OCI-LY7 (cell line): Measurements from ENCODE around the gene SERTAD3. TPM values are rescaled to one million over a fixed set of nuclear protein-coding genes. Genes with fewer than 3 reads are reported as not detected.
"Not testable (repeated sequence)": the region's sequence is repeated elsewhere in the genome, so short reads cannot be mapped to it uniquely, and the experiment has no call there.

ENCODE experiments used
- BruUV-seq: library from RNA; stranded (reverse); fragments of 400-500 nt; replicated peaks from 2 replicates; lab custom pipeline; 2021; lab: Mats Ljungman, UMichigan
- CTCF ChIA-PET: fragments of 300-600 bp; sonication (Branson Sonifier 250); formaldehyde crosslinking; loops from one replicate; lab custom pipeline; 2022; ENCODE audit warnings: antibody characterized with exemption; ENCODE audit not compliant: unreplicated experiment; lab: Charles Lee
- POLR2A ChIA-PET: fragments of 300-600 bp; sonication (Branson Sonifier 250); formaldehyde crosslinking; loops from one replicate; lab custom pipeline; 2022; ENCODE audit warnings: antibody characterized with exemption; lab: Charles Lee
- DNase-seq: peaks from one replicate; pipeline ENCODE4 v3.0.0-alpha.2; 2015; ENCODE audit warnings: low spot score
- H2AFZ ChIP-seq: fragments of 200-600 bp; sonication (generic), shearing (Covaris generic); 2 replicates; pipeline ENCODE4 v1.6.1; 2014; ENCODE audit warnings: mild to moderate bottlenecking, antibody characterized with exemption, low read length, moderate library complexity
- H3K27ac ChIP-seq: fragments of 200-600 bp; sonication (generic); 2 replicates; pipeline ENCODE4 v1.5.1; 2014; ENCODE audit warnings: mixed run types, low read depth, mild to moderate bottlenecking, moderate library complexity, low read length, inconsistent platforms; ENCODE audit not compliant: poor library complexity, severe bottlenecking
- H3K36me3 ChIP-seq: fragments of 200-600 bp; sonication (generic); 2 replicates; pipeline ENCODE4 v1.6.1; 2014; ENCODE audit warnings: mild to moderate bottlenecking, antibody characterized with exemption, low read length, moderate library complexity, mixed read lengths; ENCODE audit not compliant: insufficient read depth
- H3K4me1 ChIP-seq: fragments of 200-600 bp; sonication (generic); 2 replicates; pipeline ENCODE4 v1.5.1; 2014; ENCODE audit warnings: mild to moderate bottlenecking, low read length; ENCODE audit not compliant: insufficient read depth, poor library complexity, severe bottlenecking
- H3K4me2 ChIP-seq: fragments of 200-600 bp; sonication (generic); 2 replicates; pipeline ENCODE4 v1.6.1; 2014; ENCODE audit warnings: mild to moderate bottlenecking, low read length
- H3K4me3 ChIP-seq: fragments of 200-600 bp; sonication (generic); 2 replicates; pipeline ENCODE4 v1.5.1; 2014; ENCODE audit warnings: mild to moderate bottlenecking, low read depth, low read length; ENCODE audit not compliant: poor library complexity, severe bottlenecking
- H3K79me2 ChIP-seq: fragments of 200-600 bp; sonication (generic); 2 replicates; pipeline ENCODE4 v1.6.1; 2016; ENCODE audit warnings: low read depth, mild to moderate bottlenecking, low read length, moderate library complexity, mixed read lengths; ENCODE audit not compliant: insufficient read depth
- H3K9me2 ChIP-seq: fragments of 200-600 bp; sonication (generic); 2 replicates; pipeline ENCODE4 v1.6.1; 2016; ENCODE audit warnings: mild to moderate bottlenecking, low read length, mixed read lengths; ENCODE audit not compliant: insufficient read depth
- H3K9me3 ChIP-seq: fragments of 200-600 bp; sonication (generic); 2 replicates; pipeline ENCODE4 v1.6.1; 2014; ENCODE audit warnings: mild to moderate bottlenecking, mixed run types, low read length, mixed read lengths
- H4K20me1 ChIP-seq: fragments of 200-600 bp; sonication (generic); 2 replicates; pipeline ENCODE4 v1.6.1; 2014; ENCODE audit warnings: mild to moderate bottlenecking, antibody characterized with exemption, low read length, moderate library complexity, mixed read lengths; ENCODE audit not compliant: insufficient read depth
- CTCF ChIP-seq: fragments of 200-600 bp; sonication (generic); conservative IDR thresholded peaks from 2 replicates; pipeline ENCODE4 v1.5.1; 2014; ENCODE audit warnings: mild to moderate bottlenecking, antibody characterized with exemption, low read length, moderate library complexity, mixed read lengths
- EZH2phosphoT487 ChIP-seq: fragments of 200-600 bp; sonication (generic); IDR thresholded peaks from 2 replicates; pipeline ENCODE4 v1.6.1; 2018; ENCODE audit warnings: low read depth, borderline replicate concordance, mild to moderate bottlenecking, mixed run types, antibody characterized with exemption, low read length, moderate library complexity, mixed read lengths
- intact Hi-C: fragments of 100-400 bp; cut with micrococcal nuclease; formaldehyde crosslinking; loops from one replicate; pipeline ENCODE4 v1.10.0; 2022; ENCODE audit not compliant: unreplicated experiment
- total RNA-seq, 2 experiments: library from RNA; depleted of rRNA in 1 of 2; stranded (reverse); fragments of >200 nt in 1 of 2; shearing (Covaris generic) in 1 of 2; gene quantifications; 2 replicates each; pipeline ENCODE4 v1.2.3, GENCODE V29; 2014 to 2022

SERTAD3 gene
- total RNA-seq, 2 experiments from 2014 or later, result 12.2 to 18.6 TPM

- TF ChIP-seq EZH2phosphoT487, result no peak
- ChIA-PET POLR2A (interaction anchor here (0.6 to 0.7 kb wide), 2 partner anchors 10 to 160 kb away, joined by 4 to 5 read pairs; no protein-coding TSS in a partner anchor), CTCF (no interaction called here)
- no peak overlapping the region for H2AFZ ChIP-seq
- H3K9me2 ChIP-seq, result no peaks in the 10 kb centered on the region
- intact Hi-C loops, result no loop called here
- H3K27ac ChIP-seq, result no peak overlapping the region
- H3K79me2 ChIP-seq, result no peaks in the 10 kb centered on the region
- H3K9me3 ChIP-seq, result no peaks in the 10 kb centered on the region
- H3K36me3 ChIP-seq, result no peaks in the 10 kb centered on the region
- no peaks in the 10 kb centered on the region for H3K4me1 ChIP-seq
- BruUV-seq, result no TSS peak
- no peak for DNase-seq
- H3K4me2 ChIP-seq, result no peak overlapping the region
- no peaks in the 10 kb centered on the region for H4K20me1 ChIP-seq
- H3K4me3 ChIP-seq, result no peak overlapping the region
Measured at GRCh38 chr19:40492274-40492673, 48.1 kb upstream of the SERTAD3 start.

GRCh38 chr19:40489882-40490230 is 45.7 kb upstream of the SERTAD3 start:
- Histone ChIP-seq H3K4me2 (no peak overlapping the region), H3K4me3 (no peak overlapping the region), H4K20me1 (no peaks in the 10 kb centered on the region), H3K4me1 (no peaks in the 10 kb centered on the region), H3K79me2 (no peaks in the 10 kb centered on the region), H2AFZ (no peak overlapping the region), H3K9me2 (no peaks in the 10 kb centered on the region), H3K36me3 (no peaks in the 10 kb centered on the region), H3K9me3 (no peaks in the 10 kb centered on the region), H3K27ac (no peak overlapping the region)
- DNase-seq, result no peak
- BruUV-seq, result no TSS peak
- ChIA-PET CTCF (no interaction called here), POLR2A (no interaction called here)
- intact Hi-C loops, result no loop called here
- TF ChIP-seq EZH2phosphoT487 (no peak), CTCF (no peak)

- TF ChIP-seq EZH2phosphoT487 (no peak), CTCF (no peak)
- DNase-seq, result no peak
- Histone ChIP-seq H3K9me2 (no peaks in the 10 kb centered on the region), H3K79me2 (no peaks in the 10 kb centered on the region), H3K4me2 (no peak overlapping the region), H4K20me1 (no peaks in the 10 kb centered on the region), H3K9me3 (no peaks in the 10 kb centered on the region), H3K4me3 (no peak overlapping the region), H2AFZ (no peak overlapping the region), H3K27ac (no peak overlapping the region), H3K4me1 (no peaks in the 10 kb centered on the region), H3K36me3 (no peaks in the 10 kb centered on the region)
- ChIA-PET POLR2A (no interaction called here), CTCF (no interaction called here)
- intact Hi-C loops, result no loop called here
- no TSS peak for BruUV-seq
Measured at GRCh38 chr19:40486017-40486416, 41.9 kb upstream of the SERTAD3 start.

- intact Hi-C loops, BruUV-seq, H3K9me3 ChIP-seq, H3K27ac ChIP-seq, H3K79me2 ChIP-seq, H2AFZ ChIP-seq, H3K4me3 ChIP-seq, POLR2A ChIA-PET, H3K36me3 ChIP-seq, H3K4me2 ChIP-seq, DNase-seq, H3K9me2 ChIP-seq, H3K4me1 ChIP-seq, H4K20me1 ChIP-seq: not testable (repeated sequence)
- CTCF ChIA-PET, result interaction anchor here (0.6 kb wide), 1 partner anchor 12 kb away, joined by 4 read pairs; no protein-coding TSS in a partner anchor
Measured at GRCh38 chr19:40475878-40476644, 31.9 kb upstream of the SERTAD3 start.
